H7 (cell line): ENCODE results near the gene ZCCHC3. TPM values are rescaled to one million over a fixed set of nuclear protein-coding genes. Genes with fewer than 3 reads are reported as not detected.
"Not testable (repeated sequence)": the region's sequence is repeated elsewhere in the genome, so short reads cannot be mapped to it uniquely, and the experiment has no call there.

ENCODE experiments used
- DNase-seq: peaks from one replicate; pipeline ENCODE4 v3.0.0; 2012
- H3K27me3 ChIP-seq: 2 replicates; pipeline ENCODE4 v1.6.0; 2011; ENCODE audit warnings: mild to moderate bottlenecking, low read length; ENCODE audit not compliant: control insufficient read depth, insufficient read depth
- H3K36me3 ChIP-seq: replicated peaks from 2 replicates; pipeline ENCODE4 v1.5.1; 2011; ENCODE audit warnings: low read length; ENCODE audit not compliant: control insufficient read depth, insufficient read depth
- H3K4me3 ChIP-seq: 2 replicates; pipeline ENCODE4 v1.5.1; 2011; ENCODE audit warnings: low read depth, mild to moderate bottlenecking, control low read depth, low read length, moderate library complexity; ENCODE audit not compliant: insufficient read depth
- total RNA-seq: library from RNA; depleted of rRNA; stranded (reverse); fragments of >200 nt; shearing (Covaris generic); gene quantifications from 2 replicates; pipeline ENCODE4 v1.2.3, GENCODE V29; 2014; rRNA removed

ZCCHC3 gene
- total RNA-seq, 1 experiment from 2014 or later: 27.9 TPM

DNA sequence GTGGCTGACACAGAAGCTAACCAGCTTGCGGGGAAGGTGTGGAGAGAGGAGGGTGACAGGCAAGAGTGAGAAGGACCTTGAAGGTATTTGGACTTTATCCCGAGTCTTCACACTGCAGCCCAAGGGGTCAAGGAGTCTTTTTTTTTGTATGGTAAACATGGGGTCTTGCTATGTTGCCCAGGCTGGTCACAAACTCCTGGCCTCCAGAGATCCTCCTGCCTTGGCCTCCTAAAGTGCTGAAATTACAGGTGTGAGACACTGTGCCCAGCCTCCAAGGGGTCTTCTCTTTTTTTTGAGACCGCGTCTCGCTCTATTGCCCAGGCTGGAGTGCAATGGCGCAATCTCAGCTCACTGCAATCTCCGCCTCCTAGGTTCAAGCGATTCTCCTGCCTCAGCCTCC lies 37.2 kb downstream of the ZCCHC3 start:
- no peaks in the 10 kb centered on the region for H3K36me3 ChIP-seq
- H3K4me3 ChIP-seq: no peak overlapping the region
- DNase-seq: no peak
- H3K27me3 ChIP-seq: no peaks in the 10 kb centered on the region; the same call in none of the 2 replicates

DNA sequence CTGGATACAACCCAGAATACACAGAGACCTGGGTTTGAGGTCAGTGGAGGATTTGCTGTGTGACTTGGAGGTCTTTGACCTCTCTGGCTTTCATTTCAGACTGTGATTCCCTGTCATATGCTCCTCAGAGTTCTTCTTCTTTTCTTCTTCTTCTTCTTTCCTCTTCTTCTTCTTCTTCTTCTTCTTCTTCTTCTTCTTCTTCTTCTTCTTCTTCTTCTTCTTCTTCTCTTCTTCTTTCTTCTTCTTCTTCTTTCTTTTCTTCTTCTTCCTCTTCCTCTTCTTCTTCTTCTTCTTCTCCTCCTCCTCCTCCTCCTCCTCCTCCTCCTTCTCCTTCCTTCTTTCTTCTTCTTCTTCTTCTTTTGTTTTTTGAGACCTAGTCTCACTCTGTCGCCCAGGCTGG lies 38.7 kb downstream of the ZCCHC3 start:
- H3K36me3 ChIP-seq, DNase-seq, H3K4me3 ChIP-seq, H3K27me3 ChIP-seq: not testable (repeated sequence)

DNA sequence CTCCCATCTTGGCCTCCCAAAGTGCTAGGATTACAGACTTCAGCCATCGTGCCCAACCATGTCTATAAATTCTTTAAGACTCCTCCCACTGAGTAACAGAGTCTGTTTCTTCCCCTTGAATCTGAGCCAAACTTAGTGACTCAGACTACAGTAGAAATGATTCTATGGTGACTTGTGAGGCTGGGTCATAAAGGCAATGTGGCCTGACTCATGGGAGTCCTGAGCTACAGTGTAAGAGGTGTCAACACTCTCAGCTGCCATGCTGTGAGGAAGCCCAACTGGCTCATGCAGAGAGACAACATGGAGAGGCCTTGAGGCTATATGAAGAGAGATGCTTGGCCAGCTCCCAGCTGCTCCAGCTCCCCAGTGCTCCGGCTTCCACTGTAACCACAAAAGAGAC lies 44.3 kb downstream of the ZCCHC3 start:
- H3K4me3 ChIP-seq: no peak overlapping the region
- DNase-seq: no peak
- H3K27me3 ChIP-seq: no peaks in the 10 kb centered on the region; the same call in 1 of the 2 replicates
- H3K36me3 ChIP-seq: no peaks in the 10 kb centered on the region

DNA sequence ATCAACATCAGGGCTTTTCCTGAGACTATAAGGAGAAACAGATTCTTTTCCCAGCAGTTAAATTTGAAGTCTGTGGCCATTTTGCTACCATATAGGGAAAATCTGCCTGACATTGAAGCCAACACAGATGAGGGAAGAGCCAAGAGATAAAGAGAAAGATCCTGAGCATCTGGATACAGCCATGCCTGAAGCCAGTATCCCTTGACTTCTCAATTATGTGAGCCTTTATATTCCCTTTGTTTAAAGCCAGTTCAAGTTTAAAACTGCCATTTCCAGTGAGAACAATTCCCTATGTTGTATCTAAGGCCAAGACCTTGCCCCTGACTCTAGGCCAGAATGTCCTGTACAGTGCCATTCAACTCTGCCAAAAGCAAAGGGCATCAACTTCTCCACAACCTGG lies 45.7 kb downstream of the ZCCHC3 start:
- Histone ChIP-seq H3K4me3 (no peak overlapping the region), H3K36me3 (no peaks in the 10 kb centered on the region), H3K27me3 (no peaks in the 10 kb centered on the region; the same call in 1 of the 2 replicates)
- DNase-seq: no peak

DNA sequence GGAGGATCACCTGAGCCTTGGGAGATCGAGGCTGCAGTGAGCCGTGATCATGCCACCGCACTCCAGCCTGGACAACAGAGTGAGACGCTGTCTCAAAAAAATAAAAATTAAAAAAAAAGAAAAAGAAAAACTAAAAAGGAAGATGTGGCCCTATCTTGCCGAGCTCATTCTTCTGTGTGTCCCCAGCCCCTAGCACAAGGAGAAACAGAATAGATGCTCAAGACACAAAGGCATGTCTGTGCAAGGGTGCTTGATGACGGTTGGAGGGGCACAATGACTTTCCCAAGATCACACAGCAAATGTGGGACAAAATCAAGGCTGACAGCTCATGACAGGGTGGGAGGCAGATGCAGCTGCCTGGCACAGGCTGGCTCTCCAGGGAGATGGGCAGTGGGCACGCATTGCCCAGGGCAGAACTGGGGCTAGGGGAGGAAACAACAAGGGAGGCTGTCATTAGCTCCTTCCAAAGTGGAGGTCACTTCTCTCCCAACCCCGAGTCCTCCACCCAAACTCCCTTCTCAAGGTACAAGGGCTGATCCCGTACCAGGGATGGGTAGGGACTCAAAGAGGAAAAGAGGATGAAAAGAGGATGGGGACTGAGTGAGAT lies 48.8 kb downstream of the ZCCHC3 start:
- H3K36me3 ChIP-seq: no peaks in the 10 kb centered on the region; the same call in 1 of the 2 replicates
- H3K27me3 ChIP-seq: no peaks in the 10 kb centered on the region; the same call in 1 of the 2 replicates
- DNase-seq: no peak
- H3K4me3 ChIP-seq: peak overlapping the region; percentile 80

DNA sequence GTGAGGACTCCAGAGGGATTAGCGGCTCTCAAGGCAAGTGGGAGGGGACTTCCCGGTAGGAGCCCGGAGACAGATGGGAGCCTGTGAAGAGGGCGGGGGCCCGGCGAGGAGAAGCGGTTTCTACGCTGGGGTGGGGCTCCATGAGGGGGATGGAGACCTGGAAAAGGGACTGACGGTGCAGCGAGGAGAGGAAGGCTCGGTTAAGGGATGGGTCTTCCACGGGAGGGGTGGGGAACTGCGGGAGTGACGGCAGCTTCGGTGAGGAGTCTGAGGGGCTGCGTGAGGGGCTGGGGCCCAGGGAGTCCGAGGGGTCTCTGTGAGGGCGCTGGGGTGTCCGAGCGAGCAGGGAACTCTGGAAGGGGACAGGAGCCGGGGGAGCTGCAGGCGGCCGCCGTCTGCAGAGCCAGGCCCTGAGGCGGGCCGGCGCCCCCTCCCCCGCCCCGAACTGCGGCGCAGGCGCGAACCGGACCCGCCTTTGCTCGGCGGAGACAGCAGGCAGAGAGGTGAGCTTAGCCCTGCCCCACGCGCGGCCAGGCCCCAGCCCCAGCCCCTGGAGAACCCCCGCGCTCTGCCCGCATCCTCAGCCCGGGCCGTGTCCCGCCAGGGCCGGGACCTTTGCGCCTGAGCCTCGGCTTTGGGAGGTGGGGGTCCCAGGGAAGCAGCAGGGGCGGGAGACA lies 49.4 kb downstream of the ZCCHC3 start, which contains the start of gene NRSN2:
NRSN2 (plus strand) TSS at position 472 of the 677 bp plus-strand sequence. CDS start 2,533 bp downstream, outside the sequence.
- Histone ChIP-seq H3K27me3 (no peaks in the 10 kb centered on the region; the same call in 1 of the 2 replicates), H3K36me3 (no peaks in the 10 kb centered on the region; the same call in 1 of the 2 replicates), H3K4me3 (peak within 1 kb of the TSS; percentile 80)
- DNase-seq: peak; percentile 96

DNA sequence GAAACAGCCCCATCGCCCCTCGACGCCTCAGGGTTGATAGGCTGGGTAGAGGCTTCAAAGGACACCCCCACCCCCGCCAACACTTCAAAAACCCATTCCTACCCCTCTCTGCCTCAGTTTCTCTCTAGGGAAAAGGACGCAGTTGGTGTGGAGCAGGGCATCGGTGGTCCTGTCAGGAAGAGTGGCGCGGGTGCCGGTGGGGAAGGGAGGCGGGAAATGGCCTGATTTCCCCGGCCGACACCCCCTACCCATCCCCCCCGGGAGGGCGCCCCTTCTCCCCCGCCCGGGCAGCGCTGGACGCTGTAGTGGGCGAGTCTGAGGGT lies 49.9 kb downstream of the ZCCHC3 start:
- peak overlapping the region; percentile 80 for H3K4me3 ChIP-seq
- H3K36me3 ChIP-seq: no peaks in the 10 kb centered on the region; the same call in 1 of the 2 replicates
- no peaks in the 10 kb centered on the region; the same call in 1 of the 2 replicates for H3K27me3 ChIP-seq
- DNase-seq: no peak

DNA sequence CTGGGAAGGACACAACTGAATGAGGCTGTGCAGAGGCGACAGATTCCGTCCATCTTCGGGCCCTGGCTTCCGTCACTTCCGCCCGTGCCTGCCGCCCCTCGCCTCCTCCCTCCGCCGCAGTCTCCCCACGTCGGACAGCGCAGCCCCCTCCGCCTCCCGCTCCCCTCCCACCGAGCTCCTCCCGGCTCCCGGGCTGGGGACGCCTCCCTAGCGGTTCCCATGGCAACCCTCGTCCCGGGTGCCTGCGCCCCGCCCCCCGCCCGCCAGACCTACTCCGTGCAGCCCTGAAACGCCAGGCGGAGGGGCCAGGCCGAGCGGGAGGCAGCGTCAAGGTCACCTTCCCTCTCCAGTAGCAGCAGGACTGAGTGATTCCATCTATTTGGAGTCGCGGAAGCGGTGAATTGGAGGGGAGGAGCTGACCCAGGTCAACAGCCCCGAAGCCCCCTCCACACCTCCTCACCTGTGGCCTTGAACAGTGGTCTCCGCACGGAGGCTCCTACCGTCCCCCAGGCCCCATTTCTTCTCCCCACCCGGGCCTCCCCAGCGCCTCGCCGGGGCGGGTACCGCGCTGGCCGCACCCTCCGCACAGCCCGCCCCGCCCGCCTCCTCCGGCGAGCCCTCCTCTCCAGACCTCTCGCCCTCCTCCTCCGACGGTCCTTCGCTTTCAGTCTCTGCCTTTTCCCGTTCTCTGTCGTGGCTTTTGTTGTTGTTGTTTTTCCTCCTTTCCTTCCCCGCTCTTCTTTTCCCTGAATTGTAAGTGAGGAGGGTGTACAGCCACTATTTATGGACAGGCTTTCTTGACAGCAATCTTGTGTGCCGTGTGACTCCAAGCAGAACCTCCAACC lies 50.5 kb downstream of the ZCCHC3 start:
- H3K36me3 ChIP-seq: no peaks in the 10 kb centered on the region; the same call in 1 of the 2 replicates
- DNase-seq: peak; percentile 100
- H3K27me3 ChIP-seq: no peaks in the 10 kb centered on the region
- H3K4me3 ChIP-seq: peak overlapping the region; percentile 80

DNA sequence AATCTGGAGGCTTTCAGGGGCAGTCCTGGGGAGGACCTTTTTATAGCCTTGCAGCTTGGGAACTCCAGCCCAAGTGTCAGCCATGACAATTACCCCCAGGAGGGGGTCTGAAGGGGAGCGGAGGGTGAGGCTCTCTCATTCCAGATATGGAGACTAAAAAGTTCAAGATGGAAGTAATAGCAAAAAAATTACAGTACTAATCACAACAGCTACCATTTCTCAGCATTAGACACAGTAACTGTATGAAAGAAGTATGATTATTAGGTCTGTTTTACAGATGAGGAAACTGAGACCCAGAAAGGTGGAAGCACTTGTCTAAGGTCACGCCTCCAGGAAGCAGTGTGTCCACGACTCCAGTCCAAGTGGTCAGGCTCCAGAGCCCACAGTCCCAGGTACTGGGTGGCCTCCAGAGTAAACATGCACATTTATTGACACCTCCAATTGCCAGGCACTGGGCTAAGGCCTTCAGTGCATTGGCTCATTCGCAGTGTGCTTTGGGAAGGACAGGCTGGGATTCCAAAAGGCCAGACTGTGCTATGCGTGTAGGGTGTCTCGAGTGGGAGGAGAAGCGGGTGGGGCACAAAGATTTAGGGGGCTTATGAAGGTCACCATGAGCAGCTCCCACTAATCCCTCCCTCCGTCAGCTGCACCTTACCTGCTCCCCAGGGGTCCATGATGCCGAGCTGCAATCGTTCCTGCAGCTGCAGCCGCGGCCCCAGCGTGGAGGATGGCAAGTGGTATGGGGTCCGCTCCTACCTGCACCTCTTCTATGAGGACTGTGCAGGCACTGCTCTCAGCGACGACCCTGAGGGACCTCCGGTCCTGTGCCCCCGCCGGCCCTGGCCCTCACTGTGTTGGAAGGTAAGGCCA lies 51.8 kb downstream of the ZCCHC3 start:
- Histone ChIP-seq H3K27me3 (no peaks in the 10 kb centered on the region), H3K4me3 (no peak overlapping the region), H3K36me3 (no peaks in the 10 kb centered on the region; the same call in 1 of the 2 replicates)
- no peak for DNase-seq

Other genes with a start within 250 kb of the ZCCHC3 start
- not detected in 2 replicates for gene DEFB125, start 209.9 kb upstream of the ZCCHC3 start, total RNA-seq
- gene DEFB126, start 155.0 kb upstream of the ZCCHC3 start, total RNA-seq: not detected in 2 replicates
- gene DEFB127, start 140.1 kb upstream of the ZCCHC3 start, total RNA-seq: not detected in 2 replicates
- gene DEFB128, start 107.9 kb upstream of the ZCCHC3 start, total RNA-seq: not detected in 2 replicates
- gene DEFB129, start 70.3 kb upstream of the ZCCHC3 start, total RNA-seq: not detected in 2 replicates
- not detected in 2 replicates for gene DEFB132, start 39.8 kb upstream of the ZCCHC3 start, total RNA-seq
- 1.7 and 2.1 TPM in 2 replicates for gene C20orf96, start 6.8 kb upstream of the ZCCHC3 start, total RNA-seq
- 14.7 and 15.7 TPM in 2 replicates for gene SOX12, start 28.0 kb downstream of the ZCCHC3 start, total RNA-seq
- 31.6 and 48.5 TPM in 2 replicates for gene NRSN2, start 49.5 kb downstream of the ZCCHC3 start, total RNA-seq
- 11.7 and 17.6 TPM in 2 replicates for gene TRIB3, start 83.2 kb downstream of the ZCCHC3 start, total RNA-seq
- gene RBCK1, start 110.7 kb downstream of the ZCCHC3 start, total RNA-seq: 53.9 and 61.9 TPM in 2 replicates
- 10.9 and 14.0 TPM in 2 replicates for gene TBC1D20, start 165.0 kb downstream of the ZCCHC3 start, total RNA-seq
- gene CSNK2A1, start 246.2 kb downstream of the ZCCHC3 start, total RNA-seq: 124 and 187 TPM in 2 replicates